Measurements from ENCODE around the gene COQ10A.

Gene COQ10A

DNA sequence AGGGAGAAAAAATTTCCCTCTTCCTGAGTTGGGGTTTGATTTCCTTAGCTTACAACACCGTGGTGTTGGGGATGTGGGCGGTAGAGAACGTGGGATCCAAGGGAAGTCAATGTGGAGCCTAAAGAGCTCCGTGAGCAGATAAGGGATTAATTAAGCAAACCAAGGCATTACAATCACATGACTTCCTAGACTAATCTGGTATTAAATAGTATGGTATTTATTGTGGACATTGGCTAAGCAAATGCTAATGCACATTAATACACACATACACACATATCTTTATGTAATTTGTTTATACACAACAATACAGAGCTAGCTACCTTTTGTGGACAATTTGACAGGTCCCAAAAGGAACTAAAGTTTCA, 44.2 kb upstream of the COQ10A start:
- POLR2A ChIA-PET = interaction anchor here (0.8 to 2.9 kb wide), 9 partner anchors 15 to 112 kb away, joined by 4 to 21 read pairs (median 4); partner anchors contain the start of genes ESYT1, MYL6B, SMARCC2 and ZC3H10
- Histone ChIP-seq H3K4me1 (ENCODE audit: control extremely low read depth in 1 of 4, control insufficient read depth in 4 of 4, insufficient read depth in 4 of 4, low read length in 3 of 4) (peaks cover 9 to 49% (median 42%) of the 10 kb centered on the region in 4 experiments), H3K27me3 (replicated peaks in 2 of 5; ENCODE audit: control insufficient read depth in 4 of 5, insufficient read depth in 5 of 5, low read length in 4 of 5) (no peaks in the 10 kb centered on the region), H3K4me3 (ENCODE audit: control insufficient read depth in 1 of 7, extremely low read depth in 1 of 7, insufficient read depth in 4 of 7, low read depth in 2 of 7, low read length in 6 of 7) (peak overlapping the region; percentile 73 to 99 (median 94)), H3K36me3 (ENCODE audit: control insufficient read depth in 4 of 4, insufficient read depth in 4 of 4, low read length in 3 of 4) (peaks cover 0 to 7% (median 3%) of the 10 kb centered on the region in 4 experiments), H3K9me3 (ENCODE audit: control extremely low read depth in 1 of 5, control insufficient read depth in 4 of 5, insufficient read depth in 2 of 5, low read depth in 1 of 5, low read length in 4 of 5) (no peaks in the 10 kb centered on the region), H3K27ac (ENCODE audit: insufficient read depth in 1 of 2, low read depth in 1 of 2, low read length in 2 of 2, poor library complexity in 1 of 2, severe bottlenecking in 2 of 2) (peak overlapping the region; percentile 98 to 99)
- DNase-seq = no peak
- no CpG with 5 or more reads among the region's 4 CpGs for WGBS (ENCODE audit: insufficient coverage)
- CTCF ChIA-PET = interaction anchor here (0.9 to 4.3 kb wide), 15 partner anchors 9 to 241 kb away, joined by 3 to 103 read pairs (median 5); partner anchors contain the start of genes ANKRD52, ESYT1, SMARCC2 and ZC3H10

DNA sequence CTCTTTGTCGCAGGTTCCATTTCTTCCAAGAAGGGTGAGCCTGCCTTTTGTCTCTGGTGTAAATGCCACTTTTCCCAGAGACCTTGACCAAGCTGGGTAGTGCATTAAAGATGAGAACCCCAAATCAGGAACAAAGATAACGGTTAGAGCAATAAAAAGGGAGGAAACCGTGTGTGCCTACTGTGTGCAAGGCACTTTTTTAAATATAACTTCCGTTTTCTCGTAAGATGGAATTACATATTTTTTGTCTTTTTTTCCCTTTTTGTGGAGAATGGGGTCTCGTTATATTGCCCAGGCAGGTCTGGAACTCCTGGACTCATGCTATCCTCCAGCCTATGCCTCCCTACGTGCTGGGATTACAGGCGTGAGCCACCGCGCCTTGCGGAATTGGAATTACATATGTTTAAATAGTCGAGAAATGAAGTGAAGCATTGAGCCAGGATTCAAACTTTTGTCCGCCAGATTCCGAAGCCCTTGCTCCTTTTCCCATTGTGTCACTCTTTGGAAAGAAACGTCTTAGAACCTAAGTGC, 43.1 kb upstream of the COQ10A start:
- peaks cover 0 to 7% (median 4%) of the 10 kb centered on the region in 4 experiments for H3K36me3 ChIP-seq (ENCODE audit: control insufficient read depth in 4 of 4, insufficient read depth in 4 of 4, low read length in 3 of 4)
- 17% methylated on average over 9 of the region's 15 CpGs for WGBS (ENCODE audit: insufficient coverage)
- no peaks in the 10 kb centered on the region for H3K9me3 ChIP-seq (ENCODE audit: control extremely low read depth in 1 of 5, control insufficient read depth in 4 of 5, insufficient read depth in 2 of 5, low read depth in 1 of 5, low read length in 4 of 5)
- ChIA-PET POLR2A (interaction anchor here (0.6 to 1.2 kb wide), 2 partner anchors 21 to 35 kb away, joined by 3 to 4 read pairs; partner anchors contain the start of gene SMARCC2), CTCF (interaction anchor here (0.6 to 4.3 kb wide), 7 partner anchors 13 to 240 kb away, joined by 3 to 103 read pairs (median 24); partner anchors contain the start of genes ANKRD52, SMARCC2 and ZC3H10)
- DNase-seq = peak in 1 of 3 donors; percentile 6
- H3K4me1 ChIP-seq (ENCODE audit: control extremely low read depth in 1 of 4, control insufficient read depth in 4 of 4, insufficient read depth in 4 of 4, low read length in 3 of 4) = peaks cover 9 to 49% (median 42%) of the 10 kb centered on the region in 4 experiments
- peak overlapping the region in 6 of 7 experiments; percentile 52 to 89 (median 85) for H3K4me3 ChIP-seq (ENCODE audit: control insufficient read depth in 1 of 7, extremely low read depth in 1 of 7, insufficient read depth in 4 of 7, low read depth in 2 of 7, low read length in 6 of 7)
- H3K27ac ChIP-seq (ENCODE audit: insufficient read depth in 1 of 2, low read depth in 1 of 2, low read length in 2 of 2, poor library complexity in 1 of 2, severe bottlenecking in 2 of 2) = peak overlapping the region in 1 of 2 experiments; percentile 69
- no peaks in the 10 kb centered on the region for H3K27me3 ChIP-seq (replicated peaks in 2 of 5; ENCODE audit: control insufficient read depth in 4 of 5, insufficient read depth in 5 of 5, low read length in 4 of 5)

DNA sequence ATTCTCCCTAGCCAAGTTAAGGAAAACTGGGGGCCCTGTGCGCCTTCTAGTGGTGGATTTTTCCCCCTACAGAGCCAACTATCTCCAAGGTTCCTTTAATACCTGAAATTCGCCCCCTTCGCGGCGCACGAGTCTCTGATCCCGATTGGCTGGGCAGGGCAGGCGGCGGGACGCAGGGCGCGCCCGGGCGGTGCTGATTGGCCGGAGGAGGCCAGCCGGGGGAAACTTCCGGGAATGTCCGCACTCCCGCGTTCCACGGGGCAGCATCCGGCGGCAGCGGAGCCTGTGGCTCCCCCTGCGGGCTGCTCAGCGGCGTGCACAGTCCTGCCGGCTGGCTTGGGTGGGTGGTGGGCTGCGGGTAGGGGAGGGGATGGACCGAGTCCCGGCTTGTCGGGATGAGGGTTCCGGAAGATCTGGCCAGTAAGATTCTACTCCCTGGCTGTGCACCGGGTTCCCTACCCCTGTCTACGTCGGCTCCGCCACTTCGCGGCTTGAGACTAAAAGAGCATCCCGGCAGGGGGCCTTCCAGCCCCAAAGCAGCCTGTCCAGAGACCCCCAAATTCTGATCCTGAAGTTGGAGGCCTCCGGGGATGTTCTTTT, 42.5 kb upstream of the COQ10A start, which contains the start of gene NABP2:
Gene NABP2 (plus strand): TSS at position 241 of the 600 bp plus-strand sequence. CDS start 515 bp downstream, outside the sequence.
- under 1% methylated on average over 33 of the region's 41 CpGs for WGBS (ENCODE audit: insufficient coverage)
- Histone ChIP-seq H3K4me1 (ENCODE audit: control extremely low read depth in 1 of 4, control insufficient read depth in 4 of 4, insufficient read depth in 4 of 4, low read length in 3 of 4) (peaks cover 9 to 49% (median 42%) of the 10 kb centered on the region in 4 experiments), H3K4me3 (ENCODE audit: control insufficient read depth in 1 of 7, extremely low read depth in 1 of 7, insufficient read depth in 4 of 7, low read depth in 2 of 7, low read length in 6 of 7) (peak within 1 kb of the TSS; percentile 37 to 89 (median 83)), H3K9me3 (ENCODE audit: control extremely low read depth in 1 of 5, control insufficient read depth in 4 of 5, insufficient read depth in 2 of 5, low read depth in 1 of 5, low read length in 4 of 5) (no peaks in the 10 kb centered on the region), H3K27ac (ENCODE audit: insufficient read depth in 1 of 2, low read depth in 1 of 2, low read length in 2 of 2, poor library complexity in 1 of 2, severe bottlenecking in 2 of 2) (peak within 1 kb of the TSS in 1 of 2 experiments; percentile 83), H3K36me3 (ENCODE audit: control insufficient read depth in 4 of 4, insufficient read depth in 4 of 4, low read length in 3 of 4) (peaks cover 0 to 9% (median 5%) of the 10 kb centered on the region in 4 experiments), H3K27me3 (replicated peaks in 2 of 5; ENCODE audit: control insufficient read depth in 4 of 5, insufficient read depth in 5 of 5, low read length in 4 of 5) (no peaks in the 10 kb centered on the region)
- ChIA-PET CTCF (interaction anchor here (4.3 to 4.6 kb wide), 2 partner anchors 17 to 33 kb away, joined by 24 to 39 read pairs; partner anchors contain the start of gene ANKRD52), POLR2A (no interaction called here)
- peak; percentile 96 for DNase-seq

DNA sequence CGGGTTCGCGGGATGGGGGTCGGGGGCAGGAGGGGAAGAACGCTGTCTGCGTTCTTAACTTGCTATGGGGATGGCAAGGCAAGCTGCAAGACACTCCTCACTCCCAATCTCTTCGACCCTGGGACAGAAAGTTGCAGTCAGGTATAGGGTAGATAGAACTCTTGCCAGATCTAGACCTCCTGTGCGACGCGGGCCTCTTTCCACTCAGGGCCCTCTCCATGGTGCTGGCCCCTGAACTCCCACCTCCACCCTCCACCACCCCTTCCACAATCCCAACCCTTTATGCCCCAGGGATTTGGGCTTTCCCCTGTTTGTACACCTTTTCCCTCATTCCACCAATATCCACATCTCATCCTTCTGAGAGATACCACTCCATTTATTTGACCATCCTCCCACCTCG, 41.8 kb upstream of the COQ10A start:
- H3K27me3 ChIP-seq (replicated peaks in 2 of 5; ENCODE audit: control insufficient read depth in 4 of 5, insufficient read depth in 5 of 5, low read length in 4 of 5) = no peaks in the 10 kb centered on the region
- H3K4me3 ChIP-seq (ENCODE audit: control insufficient read depth in 1 of 7, extremely low read depth in 1 of 7, insufficient read depth in 4 of 7, low read depth in 2 of 7, low read length in 6 of 7) = peak overlapping the region in 6 of 7 experiments; percentile 75 to 89 (median 85)
- H3K9me3 ChIP-seq (ENCODE audit: control extremely low read depth in 1 of 5, control insufficient read depth in 4 of 5, insufficient read depth in 2 of 5, low read depth in 1 of 5, low read length in 4 of 5) = no peaks in the 10 kb centered on the region
- peaks cover 9 to 44% (median 39%) of the 10 kb centered on the region in 4 experiments for H3K4me1 ChIP-seq (ENCODE audit: control extremely low read depth in 1 of 4, control insufficient read depth in 4 of 4, insufficient read depth in 4 of 4, low read length in 3 of 4)
- ChIA-PET CTCF (interaction anchor here (0.7 to 4.6 kb wide), 4 partner anchors 18 to 107 kb away, joined by 3 to 39 read pairs (median 3); partner anchors contain the start of gene ZC3H10), POLR2A (no interaction called here)
- H3K27ac ChIP-seq (ENCODE audit: insufficient read depth in 1 of 2, low read depth in 1 of 2, low read length in 2 of 2, poor library complexity in 1 of 2, severe bottlenecking in 2 of 2) = peak overlapping the region in 1 of 2 experiments; percentile 83
- peaks cover 0 to 9% (median 6%) of the 10 kb centered on the region in 4 experiments for H3K36me3 ChIP-seq (ENCODE audit: control insufficient read depth in 4 of 4, insufficient read depth in 4 of 4, low read length in 3 of 4)
- 87% methylated on average over 8 of the region's 11 CpGs for WGBS (ENCODE audit: insufficient coverage)
- DNase-seq = peak in 1 of 3 donors; percentile 11

DNA sequence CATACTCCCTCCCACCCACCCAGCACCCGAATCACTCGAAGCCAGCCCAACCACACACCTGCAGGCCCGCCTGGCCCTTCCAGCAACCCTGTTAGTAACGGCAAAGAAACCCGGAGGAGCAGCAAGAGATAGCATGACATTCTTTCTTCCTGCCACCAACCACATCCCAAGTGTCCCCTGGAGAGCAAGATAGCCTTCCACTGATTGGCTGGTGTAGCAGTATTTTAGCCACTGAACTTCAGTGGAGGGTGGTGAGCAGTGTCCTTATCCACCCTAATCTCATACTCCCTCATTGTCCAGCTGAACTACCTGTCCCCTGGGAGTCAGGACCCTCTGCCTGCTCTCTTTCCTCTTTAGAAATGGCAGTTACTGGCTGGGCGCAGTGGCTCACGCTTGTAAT, 37.7 kb upstream of the COQ10A start:
- peaks cover 0 to 9% (median 7%) of the 10 kb centered on the region in 4 experiments for H3K36me3 ChIP-seq (ENCODE audit: control insufficient read depth in 4 of 4, insufficient read depth in 4 of 4, low read length in 3 of 4)
- H3K27ac ChIP-seq (ENCODE audit: insufficient read depth in 1 of 2, low read depth in 1 of 2, low read length in 2 of 2, poor library complexity in 1 of 2, severe bottlenecking in 2 of 2) = no peak overlapping the region
- CTCF ChIA-PET = interaction anchor here (4.6 kb wide), 1 partner anchor 22 kb away, joined by 39 read pairs; no protein-coding TSS in a partner anchor
- POLR2A ChIA-PET = no interaction called here
- no peak for DNase-seq
- H3K4me3 ChIP-seq (ENCODE audit: control insufficient read depth in 1 of 7, extremely low read depth in 1 of 7, insufficient read depth in 4 of 7, low read depth in 2 of 7, low read length in 6 of 7) = no peak overlapping the region
- no peaks in the 10 kb centered on the region for H3K9me3 ChIP-seq (ENCODE audit: control extremely low read depth in 1 of 5, control insufficient read depth in 4 of 5, insufficient read depth in 2 of 5, low read depth in 1 of 5, low read length in 4 of 5)
- WGBS (ENCODE audit: insufficient coverage) = 98% methylated on average over 4 of the region's 7 CpGs
- H3K27me3 ChIP-seq (replicated peaks in 2 of 5; ENCODE audit: control insufficient read depth in 4 of 5, insufficient read depth in 5 of 5, low read length in 4 of 5) = no peaks in the 10 kb centered on the region
- H3K4me1 ChIP-seq (ENCODE audit: control extremely low read depth in 1 of 4, control insufficient read depth in 4 of 4, insufficient read depth in 4 of 4, low read length in 3 of 4) = peaks cover 0 to 11% (median 7%) of the 10 kb centered on the region in 4 experiments

DNA sequence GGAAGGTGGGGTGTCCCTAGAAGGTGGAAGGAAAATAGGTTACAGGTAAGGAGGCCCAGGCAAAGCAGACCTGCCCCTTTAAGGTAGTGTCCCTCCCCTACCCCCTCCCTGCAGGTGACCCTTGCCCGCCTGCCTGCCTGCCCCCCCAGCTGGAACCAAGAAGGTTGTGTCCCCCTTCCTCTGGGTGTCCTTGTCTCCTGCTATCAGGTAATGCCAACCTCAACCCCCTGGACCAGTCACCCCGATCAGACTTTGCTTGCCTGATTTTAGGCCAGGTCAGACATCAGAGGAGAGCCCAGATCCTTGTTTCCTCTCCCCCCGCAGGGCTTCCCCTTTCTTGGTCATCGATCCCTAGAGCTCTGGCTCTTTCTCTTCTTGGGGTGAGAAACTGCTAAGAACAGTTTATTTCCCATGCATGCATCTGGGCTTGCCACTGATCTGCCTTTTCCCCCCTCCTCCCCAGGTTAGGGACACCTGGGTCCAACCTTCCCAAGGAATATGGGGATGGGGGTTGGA, 36.8 kb upstream of the COQ10A start, which contains the start of gene SLC39A5:
Gene SLC39A5 (plus strand): TSS at position 136 of the 516 bp plus-strand sequence. CDS start 1,224 bp downstream, outside the sequence.
- ChIA-PET CTCF (interaction anchor here (1.2 to 4.8 kb wide), 2 partner anchors 24 to 28 kb away, joined by 3 to 26 read pairs; partner anchors contain the start of gene ANKRD52), POLR2A (interaction anchor here (0.6 kb wide), 1 partner anchor 183 kb away, joined by 7 read pairs; no protein-coding TSS in a partner anchor)
- Histone ChIP-seq H3K4me3 (ENCODE audit: control insufficient read depth in 1 of 7, extremely low read depth in 1 of 7, insufficient read depth in 4 of 7, low read depth in 2 of 7, low read length in 6 of 7) (no peak within 1 kb of the TSS), H3K27me3 (replicated peaks in 2 of 5; ENCODE audit: control insufficient read depth in 4 of 5, insufficient read depth in 5 of 5, low read length in 4 of 5) (no peaks in the 10 kb centered on the region), H3K4me1 (ENCODE audit: control extremely low read depth in 1 of 4, control insufficient read depth in 4 of 4, insufficient read depth in 4 of 4, low read length in 3 of 4) (peaks cover 0 to 4% (median 1%) of the 10 kb centered on the region in 4 experiments), H3K27ac (ENCODE audit: insufficient read depth in 1 of 2, low read depth in 1 of 2, low read length in 2 of 2, poor library complexity in 1 of 2, severe bottlenecking in 2 of 2) (no peak within 1 kb of the TSS), H3K36me3 (ENCODE audit: control insufficient read depth in 4 of 4, insufficient read depth in 4 of 4, low read length in 3 of 4) (peaks cover 0 to 9% (median 7%) of the 10 kb centered on the region in 4 experiments), H3K9me3 (ENCODE audit: control extremely low read depth in 1 of 5, control insufficient read depth in 4 of 5, insufficient read depth in 2 of 5, low read depth in 1 of 5, low read length in 4 of 5) (no peaks in the 10 kb centered on the region)
- DNase-seq = peak in 2 of 3 donors; percentile 16 to 22
- WGBS (ENCODE audit: insufficient coverage) = 33% methylated on average over 1 of the region's 4 CpGs
